HEK293 (cell line): ENCODE data around the gene OCLN.
"Not testable (repeated sequence)": the region's sequence is repeated elsewhere in the genome, so short reads cannot be mapped to it uniquely, and the experiment has no call there.

Source experiments
- SETDB1 ChIP-seq: IDR thresholded peaks from one replicate; pipeline ENCODE4 v1.6.1; 2017; ENCODE audit warnings: mild to moderate bottlenecking, low read length, moderate library complexity, mixed read lengths; ENCODE audit not compliant: insufficient read length
- ZEB2 ChIP-seq: fragments of 450-650 bp; formaldehyde crosslinking; IDR thresholded peaks from 2 replicates; pipeline ENCODE4 v1.5.1; 2016; ENCODE audit warnings: missing biosample characterization, missing genetic modification characterization
- ZIC2 ChIP-seq: fragments of 450-650 bp; formaldehyde crosslinking; IDR thresholded peaks from 2 replicates; pipeline ENCODE4 v1.5.1; 2016; ENCODE audit warnings: missing biosample characterization, missing genetic modification characterization
- ZNF560 ChIP-seq: fragments of 450-650 bp; formaldehyde crosslinking; IDR thresholded peaks from 2 replicates; pipeline ENCODE4 v1.5.1; 2017; ENCODE audit warnings: missing biosample characterization, missing genetic modification characterization, borderline replicate concordance
- ZNF645 ChIP-seq: fragments of 450-650 bp; formaldehyde crosslinking; IDR thresholded peaks from 2 replicates; pipeline ENCODE4; 2016; ENCODE audit warnings: missing biosample characterization, missing genetic modification characterization

- not testable (repeated sequence) for TF ChIP-seq ZEB2 (tag by site-specific recombination); ZNF560 (tag by site-specific recombination); SETDB1; ZNF645 (tag by site-specific recombination); ZIC2 (tag by site-specific recombination)
Observed at GRCh38 chr5:69453487-69453886, 39.1 kb upstream of the OCLN start.
